Measurements from ENCODE around the gene ANAPC10.

Gene ANAPC10

GRCh38 chr4:144975718-144976117, 122.3 kb downstream of the ANAPC10 start:
- no peaks in the 10 kb centered on the region for H3K4me1 ChIP-seq (ENCODE audit: low read depth, poor library complexity, severe bottlenecking)
- no peaks in the 10 kb centered on the region for H3K79me2 ChIP-seq (ENCODE audit: insufficient read depth, low read depth)
- H3K27me3 ChIP-seq (ENCODE audit: insufficient read depth, low read depth), result no peaks in the 10 kb centered on the region
- H3K36me3 ChIP-seq (ENCODE audit: insufficient read depth), result no peaks in the 10 kb centered on the region
- no peak overlapping the region for H3K4me2 ChIP-seq
- no peak overlapping the region for H2AFZ ChIP-seq (ENCODE audit: low read depth)
- TF ChIP-seq CTCF (conservative IDR thresholded peaks at IDR 0.05; ENCODE audit: low read depth, low read length), result no peak
- H3K27ac ChIP-seq, result no peak overlapping the region
- no peak overlapping the region for H3K9ac ChIP-seq
- no peak overlapping the region for H3K4me3 ChIP-seq (IDR thresholded peaks at IDR 0.05; ENCODE audit: insufficient read depth, low read depth, low read length)
- H4K20me1 ChIP-seq (ENCODE audit: insufficient read depth), result no peaks in the 10 kb centered on the region

- TF ChIP-seq CTCF (conservative IDR thresholded peaks at IDR 0.05; ENCODE audit: low read depth, low read length), result no peak
- H2AFZ ChIP-seq (ENCODE audit: low read depth), result no peak overlapping the region
- H3K36me3 ChIP-seq (ENCODE audit: insufficient read depth), result no peaks in the 10 kb centered on the region
- H3K4me3 ChIP-seq (IDR thresholded peaks at IDR 0.05; ENCODE audit: insufficient read depth, low read depth, low read length), result no peak overlapping the region
- H3K9ac ChIP-seq, result no peak overlapping the region
- peaks cover 14% of the 10 kb centered on the region for H3K4me1 ChIP-seq (ENCODE audit: low read depth, poor library complexity, severe bottlenecking)
- no peaks in the 10 kb centered on the region for H3K27me3 ChIP-seq (ENCODE audit: insufficient read depth, low read depth)
- no peaks in the 10 kb centered on the region for H4K20me1 ChIP-seq (ENCODE audit: insufficient read depth)
- no peak overlapping the region for H3K4me2 ChIP-seq
- no peaks in the 10 kb centered on the region for H3K79me2 ChIP-seq (ENCODE audit: insufficient read depth, low read depth)
- no peak overlapping the region for H3K27ac ChIP-seq
Measured at GRCh38 chr4:144970597-144970996, 127.4 kb downstream of the ANAPC10 start.

GRCh38 chr4:144969821-144970220, 128.2 kb downstream of the ANAPC10 start:
- Histone ChIP-seq H3K27me3 (ENCODE audit: insufficient read depth, low read depth) (no peaks in the 10 kb centered on the region), H3K4me1 (ENCODE audit: low read depth, poor library complexity, severe bottlenecking) (peaks cover 14% of the 10 kb centered on the region), H4K20me1 (ENCODE audit: insufficient read depth) (no peaks in the 10 kb centered on the region), H3K79me2 (ENCODE audit: insufficient read depth, low read depth) (no peaks in the 10 kb centered on the region), H3K27ac (no peak overlapping the region), H2AFZ (ENCODE audit: low read depth) (no peak overlapping the region), H3K4me2 (no peak overlapping the region), H3K4me3 (IDR thresholded peaks at IDR 0.05; ENCODE audit: insufficient read depth, low read depth, low read length) (no peak overlapping the region), H3K36me3 (ENCODE audit: insufficient read depth) (no peaks in the 10 kb centered on the region), H3K9ac (no peak overlapping the region)
- TF ChIP-seq CTCF (conservative IDR thresholded peaks at IDR 0.05; ENCODE audit: low read depth, low read length), result no peak

GRCh38 chr4:144968606-144969005, 129.4 kb downstream of the ANAPC10 start:
- Histone ChIP-seq H3K4me3 (IDR thresholded peaks at IDR 0.05; ENCODE audit: insufficient read depth, low read depth, low read length) (no peak overlapping the region), H3K27me3 (ENCODE audit: insufficient read depth, low read depth) (no peaks in the 10 kb centered on the region), H3K36me3 (ENCODE audit: insufficient read depth) (no peaks in the 10 kb centered on the region), H3K9ac (no peak overlapping the region), H3K4me2 (no peak overlapping the region), H4K20me1 (ENCODE audit: insufficient read depth) (no peaks in the 10 kb centered on the region), H3K79me2 (ENCODE audit: insufficient read depth, low read depth) (no peaks in the 10 kb centered on the region), H3K27ac (no peak overlapping the region), H2AFZ (ENCODE audit: low read depth) (no peak overlapping the region), H3K4me1 (ENCODE audit: low read depth, poor library complexity, severe bottlenecking) (peaks cover 14% of the 10 kb centered on the region)
- TF ChIP-seq CTCF (conservative IDR thresholded peaks at IDR 0.05; ENCODE audit: low read depth, low read length), result no peak
